ENCODE data around the gene MRPS9.

GRCh38 chr2:105055613-105056012 is 17.7 kb downstream of the MRPS9 start:
- no peak for TF ChIP-seq CTCF (CRISPR knock-in tag; IDR thresholded peaks at IDR 0.05)
- no peak for TF ChIP-seq ATF7 (IDR thresholded peaks at IDR 0.05)
- no peak for TF ChIP-seq ATF7 (CRISPR knock-in tag; IDR thresholded peaks at IDR 0.05)
- TF ChIP-seq SP4 (CRISPR knock-in tag; IDR thresholded peaks at IDR 0.05), result no peak
- TF ChIP-seq PBX2 (CRISPR knock-in tag; IDR thresholded peaks at IDR 0.05), result no peak
- TF ChIP-seq SKIL (CRISPR knock-in tag; IDR thresholded peaks at IDR 0.05; ENCODE audit: borderline replicate concordance), result no peak
- TF ChIP-seq ZNF17 (CRISPR knock-in tag; IDR thresholded peaks at IDR 0.05), result no peak
- no peak for TF ChIP-seq NR2F2 (IDR thresholded peaks at IDR 0.05; ENCODE audit: borderline replicate concordance, low read depth)
- no peak for TF ChIP-seq CREM (IDR thresholded peaks at IDR 0.05)
- no peak for TF ChIP-seq CREM (CRISPR knock-in tag; IDR thresholded peaks at IDR 0.05)
- TF ChIP-seq TCF7L2 (IDR thresholded peaks at IDR 0.05; ENCODE audit: low read depth, low read length), result no peak

All from HepG2 (cell line).